Measurements from ENCODE around the gene KRTAP10-4.
"Not testable (repeated sequence)": the region's sequence is repeated elsewhere in the genome, so short reads cannot be mapped to it uniquely, and the experiment has no call there.

KRTAP10-4 gene

GRCh38 chr21:44595524-44595923 lies 22.0 kb downstream of the KRTAP10-4 start:
- in situ Hi-C loops (cut with MboI; ENCODE audit: low sequenced_read_pairs): no loop called here

- in situ Hi-C loops (cut with MboI; ENCODE audit: low sequenced_read_pairs): no loop called here
Observed at GRCh38 chr21:44596068-44596725, 22.7 kb downstream of the KRTAP10-4 start.

- in situ Hi-C loops (cut with MboI; ENCODE audit: low sequenced_read_pairs): no loop called here
Observed at GRCh38 chr21:44598061-44598460, 24.5 kb downstream of the KRTAP10-4 start.

- in situ Hi-C loops (cut with MboI; ENCODE audit: low sequenced_read_pairs): no loop called here
Observed at GRCh38 chr21:44599264-44600029, 25.9 kb downstream of the KRTAP10-4 start.

- in situ Hi-C loops (cut with MboI; ENCODE audit: low sequenced_read_pairs): not testable (repeated sequence)
Observed at GRCh38 chr21:44600118-44600978, 26.8 kb downstream of the KRTAP10-4 start, which contains the start of gene KRTAP10-7. TSS of gene KRTAP10-7 (plus strand) at chr21:44600597. CDS start at chr21:44600622, 25 bp downstream.

- in situ Hi-C loops (cut with MboI; ENCODE audit: low sequenced_read_pairs): not testable (repeated sequence)
Observed at GRCh38 chr21:44601091-44601490, 27.6 kb downstream of the KRTAP10-4 start.

GRCh38 chr21:44601596-44602462 lies 28.3 kb downstream of the KRTAP10-4 start:
- in situ Hi-C loops (cut with MboI; ENCODE audit: low sequenced_read_pairs): no loop called here

GRCh38 chr21:44602463-44602850 lies 28.9 kb downstream of the KRTAP10-4 start:
- in situ Hi-C loops (cut with MboI; ENCODE audit: low sequenced_read_pairs): no loop called here

GRCh38 chr21:44603109-44603875 lies 29.8 kb downstream of the KRTAP10-4 start:
- in situ Hi-C loops (cut with MboI; ENCODE audit: low sequenced_read_pairs): no loop called here

GRCh38 chr21:44603911-44604310 lies 30.4 kb downstream of the KRTAP10-4 start:
- in situ Hi-C loops (cut with MboI; ENCODE audit: low sequenced_read_pairs): no loop called here

- in situ Hi-C loops (cut with MboI; ENCODE audit: low sequenced_read_pairs): no loop called here
Observed at GRCh38 chr21:44606495-44606894, 33.0 kb downstream of the KRTAP10-4 start.

GRCh38 chr21:44609193-44609592 lies 35.7 kb downstream of the KRTAP10-4 start:
- in situ Hi-C loops (cut with MboI; ENCODE audit: low sequenced_read_pairs): no loop called here

GRCh38 chr21:44610157-44610843 lies 36.8 kb downstream of the KRTAP10-4 start:
- in situ Hi-C loops (cut with MboI; ENCODE audit: low sequenced_read_pairs): not testable (repeated sequence)

- in situ Hi-C loops (cut with MboI; ENCODE audit: low sequenced_read_pairs): no loop called here
Observed at GRCh38 chr21:44611551-44611950, 38.0 kb downstream of the KRTAP10-4 start.

GRCh38 chr21:44612029-44612486 lies 38.5 kb downstream of the KRTAP10-4 start, which contains the start of gene KRTAP10-8:
TSS of gene KRTAP10-8 (plus strand) at chr21:44612079. CDS start at chr21:44612101, 22 bp downstream.
- in situ Hi-C loops (cut with MboI; ENCODE audit: low sequenced_read_pairs): no loop called here

- in situ Hi-C loops (cut with MboI; ENCODE audit: low sequenced_read_pairs): no loop called here
Observed at GRCh38 chr21:44612669-44613229, 39.2 kb downstream of the KRTAP10-4 start.

- in situ Hi-C loops (cut with MboI; ENCODE audit: low sequenced_read_pairs): no loop called here
Observed at GRCh38 chr21:44613386-44614155, 40.0 kb downstream of the KRTAP10-4 start.

- in situ Hi-C loops (cut with MboI; ENCODE audit: low sequenced_read_pairs): no loop called here
Observed at GRCh38 chr21:44614161-44614631, 40.7 kb downstream of the KRTAP10-4 start.

Data from HL-60/S4 treated with phorbol 12-myristate 13-acetate at 8.2 ng/mL for 4 days and 3 days (cell line).